H9 (cell line): ENCODE data around the gene GRID1. TPM values are rescaled to one million over a fixed set of nuclear protein-coding genes. Genes with fewer than 3 reads are reported as not detected.

Experiments
- DNase-seq: peaks from one replicate; pipeline ENCODE4 v3.0.0-alpha.2; 2017
- H2AFZ ChIP-seq: one replicate; pipeline ENCODE4 v1.6.1; 2013; ENCODE audit warnings: mild to moderate bottlenecking, low read length, control low read depth, moderate library complexity
- H2AK5ac ChIP-seq: 2 replicates; pipeline ENCODE4 v1.6.1; 2013; ENCODE audit warnings: low read length, control low read depth, mixed read lengths; ENCODE audit not compliant: insufficient read length
- H2BK120ac ChIP-seq: one replicate; pipeline ENCODE4 v1.6.1; 2013; ENCODE audit warnings: low read depth, mild to moderate bottlenecking, low read length, control low read depth, inconsistent platforms; ENCODE audit not compliant: poor library complexity, severe bottlenecking
- H2BK12ac ChIP-seq: 2 replicates; pipeline ENCODE4 v1.6.1; 2013; ENCODE audit warnings: low read length, control low read depth, mixed read lengths, low read depth; ENCODE audit not compliant: insufficient read length
- H2BK15ac ChIP-seq: 2 replicates; pipeline ENCODE4 v1.6.1; 2013; ENCODE audit warnings: low read depth, low read length, control low read depth
- H2BK20ac ChIP-seq: one replicate; pipeline ENCODE4 v1.6.1; 2013; ENCODE audit warnings: low read depth, mild to moderate bottlenecking, low read length, control low read depth, inconsistent platforms; ENCODE audit not compliant: poor library complexity, severe bottlenecking
- H2BK5ac ChIP-seq: 2 replicates; pipeline ENCODE4 v1.6.1; 2013; ENCODE audit warnings: low read length, control low read depth, mixed read lengths; ENCODE audit not compliant: insufficient read length
- H3K14ac ChIP-seq: 2 replicates; pipeline ENCODE4 v1.6.1; 2013; ENCODE audit warnings: low read length, control low read depth; ENCODE audit not compliant: insufficient read depth
- H3K18ac ChIP-seq: 2 replicates; pipeline ENCODE4 v1.6.1; 2013; ENCODE audit warnings: low read depth, mild to moderate bottlenecking, mixed read lengths, low read length, control low read depth; ENCODE audit not compliant: insufficient read length
- H3K23ac ChIP-seq: 2 replicates; pipeline ENCODE4 v1.6.1; 2013; ENCODE audit warnings: low read length, control low read depth, mixed read lengths, low read depth; ENCODE audit not compliant: insufficient read length
- H3K23me2 ChIP-seq: 2 replicates; pipeline ENCODE4 v1.6.1; 2013; ENCODE audit warnings: low read depth, mild to moderate bottlenecking, mixed read lengths, low read length, control low read depth; ENCODE audit not compliant: insufficient read length, poor library complexity, severe bottlenecking
- H3K27ac ChIP-seq: 2 replicates; pipeline ENCODE4 v1.5.1; 2013; ENCODE audit warnings: low read length, control low read depth, mixed read lengths, low read depth; ENCODE audit not compliant: insufficient read length
- H3K27me3 ChIP-seq: 2 replicates; pipeline ENCODE4 v1.6.1; 2013; ENCODE audit warnings: low read length, control low read depth, inconsistent platforms; ENCODE audit not compliant: insufficient read depth
- H3K4ac ChIP-seq: 2 replicates; pipeline ENCODE4 v1.6.1; 2013; ENCODE audit warnings: low read depth, mild to moderate bottlenecking, control low read depth, inconsistent platforms, low read length, moderate library complexity
- H3K4me1 ChIP-seq: 2 replicates; pipeline ENCODE4 v1.6.1; 2013; ENCODE audit warnings: low read length, control low read depth, inconsistent platforms; ENCODE audit not compliant: insufficient read depth
- H3K4me2 ChIP-seq: 2 replicates; pipeline ENCODE4 v1.6.1; 2013; ENCODE audit warnings: low read length, control low read depth, mixed read lengths; ENCODE audit not compliant: insufficient read length, insufficient read depth
- H3K56ac ChIP-seq: 2 replicates; pipeline ENCODE4 v1.6.1; 2013; ENCODE audit warnings: low read depth, mild to moderate bottlenecking, mixed read lengths, low read length, control low read depth; ENCODE audit not compliant: insufficient read length
- H3K79me1 ChIP-seq: 2 replicates; pipeline ENCODE4 v1.6.1; 2013; ENCODE audit warnings: low read depth, mild to moderate bottlenecking, moderate library complexity, low read length, control low read depth, inconsistent platforms; ENCODE audit not compliant: insufficient read depth, poor library complexity, severe bottlenecking
- H3K79me2 ChIP-seq: 2 replicates; pipeline ENCODE4 v1.6.1; 2013; ENCODE audit warnings: low read length, control low read depth, inconsistent platforms; ENCODE audit not compliant: insufficient read depth
- H3K9ac ChIP-seq: 2 replicates; pipeline ENCODE4 v1.6.1; 2013; ENCODE audit warnings: low read length, control low read depth, mixed read lengths; ENCODE audit not compliant: insufficient read length; ENCODE audit errors: extremely low read depth
- H3K9me3 ChIP-seq: one replicate; pipeline ENCODE4 v1.6.1; 2013; ENCODE audit warnings: low read depth, low read length, inconsistent platforms; ENCODE audit not compliant: control insufficient read depth
- H3T11ph ChIP-seq: one replicate; pipeline ENCODE4 v1.6.1; 2013; ENCODE audit warnings: mild to moderate bottlenecking, low read length, control low read depth, inconsistent platforms
- H4K20me1 ChIP-seq: one replicate; pipeline ENCODE4 v1.6.1; 2013; ENCODE audit not compliant: control insufficient read depth, insufficient read length, insufficient read depth
- H4K5ac ChIP-seq: 2 replicates; pipeline ENCODE4 v1.6.1; 2013; ENCODE audit warnings: low read depth, mild to moderate bottlenecking, mixed read lengths, low read length, control low read depth; ENCODE audit not compliant: insufficient read length
- H4K8ac ChIP-seq: replicated peaks from 2 replicates; pipeline ENCODE4 v1.6.1; 2013; ENCODE audit warnings: low read length, control low read depth, mixed read lengths, low read depth; ENCODE audit not compliant: insufficient read length
- H4K91ac ChIP-seq: 2 replicates; pipeline ENCODE4 v1.6.1; 2013; ENCODE audit warnings: low read depth, mild to moderate bottlenecking, moderate library complexity, mixed read lengths, low read length, control low read depth; ENCODE audit not compliant: insufficient read length
- H3K27ac Mint-ChIP-seq, 3 experiments: 2 replicates in 2 of 3; 3 replicates in 1 of 3; pipeline ENCODE4 v1.8.0; 2020 to 2021; ENCODE audit warnings: mixed read lengths in 3 of 3, mild to moderate bottlenecking in 1 of 3, moderate library complexity in 1 of 3
- H3K27me3 Mint-ChIP-seq: 2 replicates; pipeline ENCODE4 v1.8.0; 2021; ENCODE audit warnings: low read depth, mild to moderate bottlenecking, moderate library complexity, mixed read lengths
- H3K36me3 Mint-ChIP-seq, 3 experiments: 2 replicates in 2 of 3; 3 replicates in 1 of 3; pipeline ENCODE4 v1.8.0; 2020 to 2021; ENCODE audit warnings: low read depth in 3 of 3, mixed read lengths in 3 of 3; ENCODE audit not compliant: insufficient read depth in 1 of 3
- H3K4me1 Mint-ChIP-seq, 2 experiments: 2 replicates each; pipeline ENCODE4 v1.8.0; 2020; ENCODE audit warnings: mixed read lengths in 2 of 2
- H3K4me3 Mint-ChIP-seq, 2 experiments: 2 replicates in 1 of 2; 3 replicates in 1 of 2; pipeline ENCODE4 v1.8.0; 2020 to 2021; ENCODE audit warnings: mild to moderate bottlenecking in 2 of 2, mixed read lengths in 2 of 2, moderate library complexity in 1 of 2
- H3K9me3 Mint-ChIP-seq, 2 experiments: 2 replicates in 1 of 2; 3 replicates in 1 of 2; pipeline ENCODE4 v1.8.0; 2020; ENCODE audit warnings: mild to moderate bottlenecking in 2 of 2, mixed read lengths in 2 of 2, moderate library complexity in 1 of 2
- WGBS: extraction: QIAGEN DNeasy Blood & Tissue Kit; methylation state at CpG from one replicate; pipeline ENCODE4 v1.1.7; 2013; ENCODE audit warnings: missing lambda C conversion rate, low lambda C conversion rate, mixed read lengths; ENCODE audit not compliant: insufficient read length; ENCODE audit errors: extremely low coverage; 5-methylcytosine and 5-hydroxymethylcytosine counted together
- total RNA-seq: library from RNA; stranded (reverse); gene quantifications from 2 replicates; pipeline ENCODE4 v1.2.1, GENCODE V29; 2021
- TF ChIP-seq, protein P1 (sequence below): fragments of 200-600 bp; sonication (generic); conservative IDR thresholded peaks from 3 replicates; pipeline ENCODE4 v1.8.0; 2021; ENCODE audit warnings: antibody characterized with exemption, mild to moderate bottlenecking

GRID1 gene
- total RNA-seq, 1 experiment from 2014 or later, result 0.35 TPM

DNA sequence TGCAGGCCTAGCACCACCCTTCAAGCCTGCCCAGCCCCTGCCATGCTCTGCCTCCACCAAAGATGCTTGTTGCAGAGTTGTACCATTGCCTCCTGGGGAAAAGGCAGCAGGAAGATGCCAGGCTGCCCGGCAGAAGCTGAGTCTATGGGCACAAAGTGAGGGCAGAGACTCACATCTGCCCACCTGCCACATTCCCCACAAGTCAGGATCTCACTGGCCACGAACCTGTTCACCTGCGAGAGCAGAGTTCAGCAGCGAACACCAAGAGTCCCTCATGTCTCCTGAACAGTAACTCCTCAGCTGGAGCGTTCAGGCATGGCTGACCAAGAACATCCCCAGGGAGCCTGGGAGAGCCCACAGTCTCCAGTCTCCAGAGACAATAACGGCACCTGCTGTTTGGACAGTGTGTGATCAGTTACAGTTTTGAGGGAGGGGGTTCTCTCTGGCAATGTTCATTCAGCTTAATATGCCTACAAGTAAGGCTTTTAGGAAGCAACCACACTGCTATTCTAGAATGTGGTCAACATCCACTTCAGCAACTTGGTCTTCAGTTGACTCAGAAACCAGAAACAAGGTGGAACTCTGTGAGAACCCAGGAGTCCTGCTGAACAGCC lies 78.5 kb downstream of the GRID1 start:
- H3K4me1 Mint-ChIP-seq, result peaks cover 16% of the 10 kb centered on the region in 2 experiments
- peak; percentile 20 for DNase-seq
- H3K23ac ChIP-seq, result no peak overlapping the region
- no peak overlapping the region for H2BK20ac ChIP-seq
- no peak overlapping the region for H2BK12ac ChIP-seq
- H3K27ac Mint-ChIP-seq, result no peak overlapping the region
- no peaks in the 10 kb centered on the region for H3K9me3 ChIP-seq
- H2BK120ac ChIP-seq, result no peak overlapping the region
- no peak overlapping the region for H2BK15ac ChIP-seq
- TF ChIP-seq, protein P1, sequence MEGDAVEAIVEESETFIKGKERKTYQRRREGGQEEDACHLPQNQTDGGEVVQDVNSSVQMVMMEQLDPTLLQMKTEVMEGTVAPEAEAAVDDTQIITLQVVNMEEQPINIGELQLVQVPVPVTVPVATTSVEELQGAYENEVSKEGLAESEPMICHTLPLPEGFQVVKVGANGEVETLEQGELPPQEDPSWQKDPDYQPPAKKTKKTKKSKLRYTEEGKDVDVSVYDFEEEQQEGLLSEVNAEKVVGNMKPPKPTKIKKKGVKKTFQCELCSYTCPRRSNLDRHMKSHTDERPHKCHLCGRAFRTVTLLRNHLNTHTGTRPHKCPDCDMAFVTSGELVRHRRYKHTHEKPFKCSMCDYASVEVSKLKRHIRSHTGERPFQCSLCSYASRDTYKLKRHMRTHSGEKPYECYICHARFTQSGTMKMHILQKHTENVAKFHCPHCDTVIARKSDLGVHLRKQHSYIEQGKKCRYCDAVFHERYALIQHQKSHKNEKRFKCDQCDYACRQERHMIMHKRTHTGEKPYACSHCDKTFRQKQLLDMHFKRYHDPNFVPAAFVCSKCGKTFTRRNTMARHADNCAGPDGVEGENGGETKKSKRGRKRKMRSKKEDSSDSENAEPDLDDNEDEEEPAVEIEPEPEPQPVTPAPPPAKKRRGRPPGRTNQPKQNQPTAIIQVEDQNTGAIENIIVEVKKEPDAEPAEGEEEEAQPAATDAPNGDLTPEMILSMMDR, result no peak
- H4K8ac ChIP-seq, result no peak overlapping the region
- H3K4me2 ChIP-seq, result no peak overlapping the region
- H3T11ph ChIP-seq, result no peak overlapping the region
- H3K79me1 ChIP-seq, result no peaks in the 10 kb centered on the region
- H3K4me3 Mint-ChIP-seq, result no peak overlapping the region
- H2AFZ ChIP-seq, result no peak overlapping the region
- H3K27me3 ChIP-seq, result no peaks in the 10 kb centered on the region
- no peak overlapping the region for H3K9ac ChIP-seq
- H3K9me3 Mint-ChIP-seq, result peaks cover 0 to 6% of the 10 kb centered on the region in 2 experiments; a peak in 1 of 5 replicates
- no peak overlapping the region for H4K5ac ChIP-seq
- no peaks in the 10 kb centered on the region for H4K20me1 ChIP-seq
- H3K36me3 Mint-ChIP-seq, result no peaks in the 10 kb centered on the region
- H3K27me3 Mint-ChIP-seq, result peaks cover 3% of the 10 kb centered on the region
- peaks cover 3% of the 10 kb centered on the region; the same call in 1 of the 2 replicates for H3K4me1 ChIP-seq
- no peak overlapping the region for H3K27ac ChIP-seq
- no peak overlapping the region for H3K4ac ChIP-seq
- WGBS, result no CpG with 5 or more reads among the region's 6 CpGs
- no peak overlapping the region for H2AK5ac ChIP-seq
- no peak overlapping the region for H4K91ac ChIP-seq
- no peaks in the 10 kb centered on the region for H3K23me2 ChIP-seq
- no peaks in the 10 kb centered on the region for H3K79me2 ChIP-seq
- no peak overlapping the region for H3K56ac ChIP-seq
- H3K14ac ChIP-seq, result no peak overlapping the region
- no peak overlapping the region for H2BK5ac ChIP-seq
- H3K18ac ChIP-seq, result no peak overlapping the region
